Naive thymus-derived CD4-positive, alpha-beta T cell (primary cell): ENCODE measurements around the gene RDH13. TPM values are rescaled to one million over a fixed set of nuclear protein-coding genes. Genes with fewer than 3 reads are reported as not detected.

Experiments
- ATAC-seq: fragments of 150-1000 bp; cut with Tn5 transposase; 2 replicates; pipeline ENCODE4 v1.10.0; 2021; ENCODE audit warnings: mild to moderate bottlenecking, moderate library complexity
- CTCF ChIA-PET: fragments of 350-600 bp; sonication (Branson Sonifier 250); formaldehyde crosslinking; loops from one replicate; lab custom pipeline; 2021; ENCODE audit warnings: antibody characterized with exemption; lab: Charles Lee
- POLR2A ChIA-PET: fragments of 350-600 bp; sonication (Branson Sonifier 250); formaldehyde crosslinking; loops from one replicate; lab custom pipeline; 2021; ENCODE audit warnings: antibody characterized with exemption, inconsistent platforms; lab: Charles Lee
- DNase-seq, 9 donors: peaks; one replicate each; pipeline versions ENCODE4 v3.0.0 to v3.0.0-alpha.2; 2020 to 2022; ENCODE audit warnings: mixed read lengths in 1 of 9
- H3K27ac ChIP-seq: one replicate; pipeline ENCODE4 v1.7.0; 2013; ENCODE audit warnings: mild to moderate bottlenecking, low read depth, low read length, moderate library complexity
- H3K27me3 ChIP-seq, 2 donors: one replicate each; pipeline ENCODE4 v1.7.0; 2013; ENCODE audit warnings: low read length in 2 of 2, mild to moderate bottlenecking in 2 of 2, moderate library complexity in 2 of 2; ENCODE audit not compliant: control insufficient read depth in 2 of 2, insufficient read depth in 2 of 2
- H3K36me3 ChIP-seq, 3 experiments: 1 replicate in 2 of 3; 2 replicates in 1 of 3; pipeline ENCODE4 v1.7.0; 2013; ENCODE audit warnings: low read length in 3 of 3, mild to moderate bottlenecking in 3 of 3, moderate library complexity in 1 of 3; ENCODE audit not compliant: insufficient read depth in 3 of 3, control insufficient read depth in 2 of 3
- H3K4me1 ChIP-seq, 2 donors: one replicate each; pipeline ENCODE4 v1.7.0; 2013; ENCODE audit warnings: low read length in 2 of 2, mild to moderate bottlenecking in 2 of 2, moderate library complexity in 1 of 2; ENCODE audit not compliant: control insufficient read depth in 2 of 2, insufficient read depth in 2 of 2
- H3K4me3 ChIP-seq: 2 replicates; pipeline ENCODE4 v1.7.0; 2013; ENCODE audit warnings: mild to moderate bottlenecking, low read length
- H3K9me3 ChIP-seq, 3 experiments: 1 replicate in 2 of 3; 2 replicates in 1 of 3; pipeline ENCODE4 v1.7.0; 2013; ENCODE audit warnings: low read length in 3 of 3; ENCODE audit not compliant: control insufficient read depth in 2 of 3
- H3K27ac Mint-ChIP-seq, 9 donors: one replicate each; pipeline ENCODE4 v1.8.0; 2020 to 2022; ENCODE audit warnings: mixed read lengths in 9 of 9, mild to moderate bottlenecking in 8 of 9, moderate library complexity in 5 of 9, inconsistent platforms in 2 of 9
- H3K27me3 Mint-ChIP-seq, 5 donors: one replicate each; pipeline ENCODE4 v1.8.0; 2021 to 2022; ENCODE audit warnings: mixed read lengths in 5 of 5, mild to moderate bottlenecking in 1 of 5
- H3K36me3 Mint-ChIP-seq, 5 donors: one replicate each; pipeline ENCODE4 v1.8.0; 2020 to 2022; ENCODE audit warnings: mixed read lengths in 5 of 5, mild to moderate bottlenecking in 3 of 5, inconsistent platforms in 1 of 5
- H3K4me1 Mint-ChIP-seq, 7 donors: one replicate each; pipeline ENCODE4 v1.8.0; 2020 to 2022; ENCODE audit warnings: mixed read lengths in 7 of 7, mild to moderate bottlenecking in 3 of 7, inconsistent platforms in 1 of 7
- H3K4me3 Mint-ChIP-seq, 10 donors: one replicate each; pipeline ENCODE4 v1.8.0; 2020 to 2022; ENCODE audit warnings: mild to moderate bottlenecking in 10 of 10, mixed read lengths in 10 of 10, moderate library complexity in 6 of 10, inconsistent platforms in 2 of 10
- H3K9me3 Mint-ChIP-seq, 11 donors: one replicate each; pipeline ENCODE4 v1.8.0; 2020 to 2022; ENCODE audit warnings: mixed read lengths in 11 of 11, mild to moderate bottlenecking in 4 of 11, inconsistent platforms in 1 of 11, moderate library complexity in 1 of 11
- intact Hi-C, 2 donors: fragments of 100-400 bp; cut with micrococcal nuclease; formaldehyde crosslinking; loops; one replicate each; pipeline ENCODE4 v1.15.1; 2023
- polyA plus RNA-seq, 2 donors: library from polyadenylated mRNA; unstranded; fragments of 300-500 nt; fragmentation: Illumina TruSeq; gene quantifications; one replicate each; pipeline ENCODE4 v1.2.3, GENCODE V29; 2021
- total RNA-seq, 6 experiments: library from RNA in 5 of 6; stranded (reverse) in 5 of 6; gene quantifications; 1 replicate in 5 of 6; 2 replicates in 1 of 6; pipeline ENCODE4 v1.2.3 and lab custom pipeline; 2021 to 2026

RDH13 gene
- total and polyA plus RNA-seq, 7 experiments from 2014 or later, result 9.4 to 24.8 (median 19.0) TPM

- H3K27ac Mint-ChIP-seq, result no peak overlapping the region
- Histone ChIP-seq H3K9me3 (no peaks in the 10 kb centered on the region), H3K36me3 (peaks cover 0 to 50% (median 4%) of the 10 kb centered on the region in 3 experiments), H3K27ac (no peak overlapping the region), H3K4me3 (no peak overlapping the region), H3K27me3 (no peaks in the 10 kb centered on the region), H3K4me1 (no peaks in the 10 kb centered on the region)
- H3K4me3 Mint-ChIP-seq, result no peak overlapping the region
- H3K9me3 Mint-ChIP-seq, result peaks cover 0 to 4% (median 0%) of the 10 kb centered on the region in 11 donors
- ChIA-PET CTCF (interaction anchor here (0.6 kb wide), 1 partner anchor 706 kb away, joined by 3 read pairs; no protein-coding TSS in a partner anchor), POLR2A (no interaction called here)
- H3K4me1 Mint-ChIP-seq, result peaks cover 0 to 6% (median 3%) of the 10 kb centered on the region in 7 donors
- H3K36me3 Mint-ChIP-seq, result peaks cover 3 to 42% (median 32%) of the 10 kb centered on the region in 5 donors
- DNase-seq (no peak), ATAC-seq (no peak)
- intact Hi-C loops, result no loop called here
- H3K27me3 Mint-ChIP-seq, result no peaks in the 10 kb centered on the region
Measured at GRCh38 chr19:55106591-55106990, 43.6 kb upstream of the RDH13 start.

GRCh38 chr19:55105237-55105636 lies 42.3 kb upstream of the RDH13 start:
- no peak for ATAC-seq
- no peaks in the 10 kb centered on the region for H3K9me3 ChIP-seq
- intact Hi-C loops, result no loop called here
- H3K4me1 ChIP-seq, result no peaks in the 10 kb centered on the region
- POLR2A ChIA-PET, result no interaction called here
- Mint-ChIP-seq H3K27ac (no peak overlapping the region), H3K36me3 (peaks cover 3 to 46% (median 32%) of the 10 kb centered on the region in 5 donors), H3K4me1 (peaks cover 0 to 6% (median 0%) of the 10 kb centered on the region in 7 donors), H3K4me3 (no peak overlapping the region), H3K27me3 (no peaks in the 10 kb centered on the region), H3K9me3 (peaks cover 0 to 4% (median 0%) of the 10 kb centered on the region in 11 donors)
- CTCF ChIA-PET, result no interaction called here
- H3K4me3 ChIP-seq, result no peak overlapping the region
- H3K36me3 ChIP-seq, result peaks cover 0 to 50% (median 4%) of the 10 kb centered on the region in 3 experiments
- H3K27me3 ChIP-seq, result no peaks in the 10 kb centered on the region
- no peak for DNase-seq
- no peak overlapping the region for H3K27ac ChIP-seq

- no peak overlapping the region for H3K4me3 ChIP-seq
- H3K36me3 ChIP-seq, result peaks cover 0 to 58% (median 10%) of the 10 kb centered on the region in 3 experiments
- ATAC-seq (no peak), DNase-seq (no peak)
- no peak overlapping the region for H3K27ac Mint-ChIP-seq
- H3K9me3 Mint-ChIP-seq, result peaks cover 0 to 4% (median 0%) of the 10 kb centered on the region in 11 donors
- intact Hi-C loops, result no loop called here
- H3K27me3 Mint-ChIP-seq, result no peaks in the 10 kb centered on the region
- H3K27ac ChIP-seq, result no peak overlapping the region
- no peaks in the 10 kb centered on the region for H3K27me3 ChIP-seq
- POLR2A ChIA-PET, result no interaction called here
- no peak overlapping the region for H3K4me3 Mint-ChIP-seq
- CTCF ChIA-PET, result no interaction called here
- H3K4me1 ChIP-seq, result no peaks in the 10 kb centered on the region
- H3K4me1 Mint-ChIP-seq, result peaks cover 0 to 6% (median 0%) of the 10 kb centered on the region in 7 donors
- H3K36me3 Mint-ChIP-seq, result peaks cover 3 to 39% (median 23%) of the 10 kb centered on the region in 5 donors
- no peaks in the 10 kb centered on the region for H3K9me3 ChIP-seq
Measured at GRCh38 chr19:55103190-55103589, 40.2 kb upstream of the RDH13 start.

- peaks cover 0 to 53% (median 10%) of the 10 kb centered on the region in 3 experiments for H3K36me3 ChIP-seq
- H3K4me3 ChIP-seq, result no peak overlapping the region
- DNase-seq (no peak), ATAC-seq (no peak)
- peaks cover 0 to 6% (median 0%) of the 10 kb centered on the region in 7 donors for H3K4me1 Mint-ChIP-seq
- CTCF ChIA-PET, result no interaction called here
- no peak overlapping the region for H3K4me3 Mint-ChIP-seq
- H3K27ac ChIP-seq, result no peak overlapping the region
- peaks cover 0 to 3% (median 0%) of the 10 kb centered on the region in 11 donors for H3K9me3 Mint-ChIP-seq
- intact Hi-C loops, result no loop called here
- no peaks in the 10 kb centered on the region for H3K27me3 ChIP-seq
- H3K36me3 Mint-ChIP-seq, result peaks cover 3 to 30% (median 23%) of the 10 kb centered on the region in 5 donors
- H3K9me3 ChIP-seq, result no peaks in the 10 kb centered on the region
- no peak overlapping the region for H3K27ac Mint-ChIP-seq
- POLR2A ChIA-PET, result no interaction called here
- H3K27me3 Mint-ChIP-seq, result no peaks in the 10 kb centered on the region
- H3K4me1 ChIP-seq, result no peaks in the 10 kb centered on the region
Measured at GRCh38 chr19:55101261-55101660, 38.3 kb upstream of the RDH13 start.

- no peaks in the 10 kb centered on the region for H3K27me3 ChIP-seq
- peaks cover 0 to 3% (median 0%) of the 10 kb centered on the region in 11 donors for H3K9me3 Mint-ChIP-seq
- ATAC-seq, result no peak
- intact Hi-C loops, result no loop called here
- peaks cover 0 to 61% (median 10%) of the 10 kb centered on the region in 3 experiments for H3K36me3 ChIP-seq
- no peaks in the 10 kb centered on the region for H3K4me1 ChIP-seq
- CTCF ChIA-PET, result interaction anchor here (0.6 kb wide), 1 partner anchor 68 kb away, joined by 3 read pairs; no protein-coding TSS in a partner anchor
- H3K27ac ChIP-seq, result no peak overlapping the region
- H3K27ac Mint-ChIP-seq, result no peak overlapping the region
- no peak overlapping the region for H3K4me3 Mint-ChIP-seq
- H3K36me3 Mint-ChIP-seq, result peaks cover 3 to 32% (median 18%) of the 10 kb centered on the region in 5 donors
- H3K9me3 ChIP-seq, result no peaks in the 10 kb centered on the region
- no peaks in the 10 kb centered on the region for H3K27me3 Mint-ChIP-seq
- DNase-seq, result no peak
- H3K4me1 Mint-ChIP-seq, result peaks cover 0 to 3% (median 0%) of the 10 kb centered on the region in 7 donors
- no peak overlapping the region for H3K4me3 ChIP-seq
- POLR2A ChIA-PET, result no interaction called here
Measured at GRCh38 chr19:55099557-55100506, 36.9 kb upstream of the RDH13 start.

GRCh38 chr19:55098716-55099556 lies 36.0 kb upstream of the RDH13 start:
- intact Hi-C loops, result no loop called here

More at GRCh38 chr19:55098716-55099556, 36.0 kb upstream of the RDH13 start:
- peaks cover 0 to 3% (median 0%) of the 10 kb centered on the region in 11 donors for H3K9me3 Mint-ChIP-seq
- peaks cover 0 to 3% (median 0%) of the 10 kb centered on the region in 7 donors for H3K4me1 Mint-ChIP-seq
- no peak overlapping the region for H3K27ac Mint-ChIP-seq
- CTCF ChIA-PET, result interaction anchor here (1.1 kb wide), 1 partner anchor 10 kb away, joined by 4 read pairs; no protein-coding TSS in a partner anchor
- peaks cover 3 to 35% (median 15%) of the 10 kb centered on the region in 5 donors for H3K36me3 Mint-ChIP-seq
- no peaks in the 10 kb centered on the region for H3K4me1 ChIP-seq
- DNase-seq (no peak), ATAC-seq (peak; percentile 38)
- no peaks in the 10 kb centered on the region for H3K27me3 ChIP-seq
- no peak overlapping the region for H3K4me3 Mint-ChIP-seq
- no peaks in the 10 kb centered on the region for H3K27me3 Mint-ChIP-seq
- H3K4me3 ChIP-seq, result no peak overlapping the region
- H3K9me3 ChIP-seq, result no peaks in the 10 kb centered on the region
- no peak overlapping the region for H3K27ac ChIP-seq
- POLR2A ChIA-PET, result no interaction called here
- H3K36me3 ChIP-seq, result peaks cover 0 to 67% (median 10%) of the 10 kb centered on the region in 3 experiments
